ENCODE results near the gene KCNK1. TPM values are rescaled to one million over a fixed set of nuclear protein-coding genes. Genes with fewer than 3 reads are reported as not detected.

The KCNK1 gene
- polyA plus RNA-seq, 6 donors from 2014 or later = not detected

- DNase-seq (no peak), ATAC-seq (ENCODE audit: low read depth in 2 of 2) (no peak)
- no peaks in the 10 kb centered on the region for H3K36me3 Mint-ChIP-seq
- H3K4me3 Mint-ChIP-seq = no peak overlapping the region
- H3K27me3 Mint-ChIP-seq = peaks cover 0 to 17% (median 10%) of the 10 kb centered on the region in 3 donors
- H3K27ac Mint-ChIP-seq = no peak overlapping the region
- peaks cover 0 to 2% (median 0%) of the 10 kb centered on the region in 3 donors for H3K4me1 Mint-ChIP-seq
- H3K9me3 Mint-ChIP-seq = peaks cover 0 to 5% (median 3%) of the 10 kb centered on the region in 7 donors
Measured at GRCh38 chr1:233587958-233588799, 25.7 kb upstream of the KCNK1 start.

GRCh38 chr1:233597489-233597901 lies 16.4 kb upstream of the KCNK1 start:
- H3K4me3 Mint-ChIP-seq = no peak overlapping the region
- H3K27me3 Mint-ChIP-seq = peaks cover 4 to 17% (median 5%) of the 10 kb centered on the region in 3 donors
- H3K36me3 Mint-ChIP-seq = no peaks in the 10 kb centered on the region
- H3K9me3 Mint-ChIP-seq = peaks cover 0 to 13% (median 2%) of the 10 kb centered on the region in 7 donors
- ATAC-seq (ENCODE audit: low read depth in 2 of 2) (no peak), DNase-seq (no peak)
- H3K27ac Mint-ChIP-seq = no peak overlapping the region
- H3K4me1 Mint-ChIP-seq = no peaks in the 10 kb centered on the region

- peaks cover 2 to 13% (median 6%) of the 10 kb centered on the region in 7 donors for H3K9me3 Mint-ChIP-seq
- no peak for DNase-seq
- no peak overlapping the region for H3K27ac Mint-ChIP-seq
- no peaks in the 10 kb centered on the region for H3K4me1 Mint-ChIP-seq
- H3K36me3 Mint-ChIP-seq = no peaks in the 10 kb centered on the region
- H3K4me3 Mint-ChIP-seq = no peak overlapping the region
- ATAC-seq (ENCODE audit: low read depth in 2 of 2) = no peak
- peaks cover 4 to 17% (median 5%) of the 10 kb centered on the region in 3 donors for H3K27me3 Mint-ChIP-seq
Measured at GRCh38 chr1:233598891-233599541, 14.9 kb upstream of the KCNK1 start.

GRCh38 chr1:233599542-233600073 lies 14.3 kb upstream of the KCNK1 start:
- no peak overlapping the region for H3K4me3 Mint-ChIP-seq
- peaks cover 4 to 17% (median 5%) of the 10 kb centered on the region in 3 donors for H3K27me3 Mint-ChIP-seq
- peaks cover 0 to 4% of the 10 kb centered on the region in 2 donors for H3K36me3 Mint-ChIP-seq
- ATAC-seq (ENCODE audit: low read depth in 2 of 2) (no peak), DNase-seq (no peak)
- peak overlapping the region in 1 of 6 donors; percentile 12 for H3K27ac Mint-ChIP-seq
- H3K9me3 Mint-ChIP-seq = peaks cover 3 to 17% (median 6%) of the 10 kb centered on the region in 7 donors
- no peaks in the 10 kb centered on the region for H3K4me1 Mint-ChIP-seq

- DNase-seq (no peak), ATAC-seq (ENCODE audit: low read depth in 2 of 2) (no peak)
- no peaks in the 10 kb centered on the region for H3K4me1 Mint-ChIP-seq
- H3K9me3 Mint-ChIP-seq = peaks cover 3 to 18% (median 7%) of the 10 kb centered on the region in 7 donors
- H3K27ac Mint-ChIP-seq = no peak overlapping the region
- H3K27me3 Mint-ChIP-seq = peaks cover 4 to 17% (median 5%) of the 10 kb centered on the region in 3 donors
- no peak overlapping the region for H3K4me3 Mint-ChIP-seq
- peaks cover 0 to 4% of the 10 kb centered on the region in 2 donors for H3K36me3 Mint-ChIP-seq
Measured at GRCh38 chr1:233600488-233600887, 13.4 kb upstream of the KCNK1 start.

GRCh38 chr1:233603478-233603877 lies 10.4 kb upstream of the KCNK1 start:
- peaks cover 0 to 4% of the 10 kb centered on the region in 2 donors for H3K36me3 Mint-ChIP-seq
- H3K27me3 Mint-ChIP-seq = peaks cover 4 to 27% (median 5%) of the 10 kb centered on the region in 3 donors
- ATAC-seq (ENCODE audit: low read depth in 2 of 2) (no peak), DNase-seq (no peak)
- no peaks in the 10 kb centered on the region for H3K4me1 Mint-ChIP-seq
- peaks cover 1 to 18% (median 7%) of the 10 kb centered on the region in 7 donors for H3K9me3 Mint-ChIP-seq
- H3K27ac Mint-ChIP-seq = no peak overlapping the region
- no peak overlapping the region for H3K4me3 Mint-ChIP-seq

- H3K36me3 Mint-ChIP-seq = peaks cover 0 to 4% of the 10 kb centered on the region in 2 donors
- no peak overlapping the region for H3K4me3 Mint-ChIP-seq
- no peak overlapping the region for H3K27ac Mint-ChIP-seq
- peaks cover 9 to 37% (median 15%) of the 10 kb centered on the region in 3 donors for H3K27me3 Mint-ChIP-seq
- no peak for DNase-seq
- ATAC-seq (ENCODE audit: low read depth in 2 of 2) = no peak
- H3K4me1 Mint-ChIP-seq = no peaks in the 10 kb centered on the region
- peaks cover 1 to 18% (median 7%) of the 10 kb centered on the region in 7 donors for H3K9me3 Mint-ChIP-seq
Measured at GRCh38 chr1:233605205-233605604, 8.7 kb upstream of the KCNK1 start.

GRCh38 chr1:233606813-233607212 lies 7.1 kb upstream of the KCNK1 start:
- Mint-ChIP-seq H3K27ac (no peak overlapping the region), H3K4me1 (no peaks in the 10 kb centered on the region), H3K27me3 (peaks cover 17 to 40% (median 21%) of the 10 kb centered on the region in 3 donors), H3K36me3 (peaks cover 0 to 4% of the 10 kb centered on the region in 2 donors), H3K9me3 (peaks cover 0 to 23% (median 5%) of the 10 kb centered on the region in 7 donors), H3K4me3 (no peak overlapping the region)
- ATAC-seq (ENCODE audit: low read depth in 2 of 2) = no peak
- DNase-seq = no peak

- ATAC-seq (ENCODE audit: low read depth in 2 of 2) (no peak), DNase-seq (no peak)
- Mint-ChIP-seq H3K9me3 (peaks cover 0 to 23% (median 5%) of the 10 kb centered on the region in 7 donors), H3K27ac (no peak overlapping the region), H3K36me3 (peaks cover 0 to 4% of the 10 kb centered on the region in 2 donors), H3K4me3 (no peak overlapping the region), H3K4me1 (no peaks in the 10 kb centered on the region), H3K27me3 (peaks cover 22 to 46% (median 26%) of the 10 kb centered on the region in 3 donors)
Measured at GRCh38 chr1:233607252-233608119, 6.4 kb upstream of the KCNK1 start.

GRCh38 chr1:233608988-233609387 lies 4.9 kb upstream of the KCNK1 start:
- DNase-seq (no peak), ATAC-seq (ENCODE audit: low read depth in 2 of 2) (no peak)
- no peak overlapping the region for H3K4me3 Mint-ChIP-seq
- peaks cover 4 to 5% of the 10 kb centered on the region in 2 donors for H3K36me3 Mint-ChIP-seq
- H3K27ac Mint-ChIP-seq = no peak overlapping the region
- H3K4me1 Mint-ChIP-seq = peaks cover 0 to 6% (median 4%) of the 10 kb centered on the region in 3 donors
- peaks cover 29 to 58% (median 36%) of the 10 kb centered on the region in 3 donors for H3K27me3 Mint-ChIP-seq
- peaks cover 0 to 12% (median 5%) of the 10 kb centered on the region in 7 donors for H3K9me3 Mint-ChIP-seq

GRCh38 chr1:233609926-233610325 lies 4.0 kb upstream of the KCNK1 start:
- ATAC-seq (ENCODE audit: low read depth in 2 of 2) (no peak), DNase-seq (no peak)
- H3K4me1 Mint-ChIP-seq = peaks cover 4 to 8% (median 6%) of the 10 kb centered on the region in 3 donors
- peak overlapping the region in 1 of 6 donors; percentile 2 for H3K27ac Mint-ChIP-seq
- H3K9me3 Mint-ChIP-seq = peaks cover 0 to 10% (median 1%) of the 10 kb centered on the region in 7 donors
- H3K36me3 Mint-ChIP-seq = peaks cover 0 to 5% of the 10 kb centered on the region in 2 donors
- H3K27me3 Mint-ChIP-seq = peaks cover 29 to 65% (median 46%) of the 10 kb centered on the region in 3 donors
- H3K4me3 Mint-ChIP-seq = no peak overlapping the region

GRCh38 chr1:233610628-233611027 lies 3.3 kb upstream of the KCNK1 start:
- peaks cover 32 to 72% (median 53%) of the 10 kb centered on the region in 3 donors for H3K27me3 Mint-ChIP-seq

More at GRCh38 chr1:233610628-233611027, 3.3 kb upstream of the KCNK1 start:
- H3K9me3 Mint-ChIP-seq = peaks cover 0 to 10% (median 1%) of the 10 kb centered on the region in 7 donors
- DNase-seq (no peak), ATAC-seq (ENCODE audit: low read depth in 2 of 2) (no peak)
- peaks cover 6 to 10% (median 8%) of the 10 kb centered on the region in 3 donors for H3K4me1 Mint-ChIP-seq
- peaks cover 0 to 5% of the 10 kb centered on the region in 2 donors for H3K36me3 Mint-ChIP-seq
- peak overlapping the region in 1 of 6 donors; percentile 30 for H3K27ac Mint-ChIP-seq
- no peak overlapping the region for H3K4me3 Mint-ChIP-seq
